Measurements from ENCODE around the gene TM4SF4.

TM4SF4 gene

GRCh38 chr3:149487598-149488197 lies 13.2 kb downstream of the TM4SF4 start:
- peak; percentile 61 for DNase-seq

GRCh38 chr3:149489060-149489690 lies 14.7 kb downstream of the TM4SF4 start:
- DNase-seq, result no peak

- no peak for DNase-seq
These were observed 15.9 kb downstream of the TM4SF4 start for GRCh38 chr3:149490260-149490971.

- DNase-seq, result no peak
These were observed 19.0 kb downstream of the TM4SF4 start for GRCh38 chr3:149493315-149494021.

GRCh38 chr3:149494022-149494758 lies 19.7 kb downstream of the TM4SF4 start:
- DNase-seq, result no peak

- no peak for DNase-seq
These were observed 20.5 kb downstream of the TM4SF4 start for GRCh38 chr3:149494759-149495580.

GRCh38 chr3:149495581-149496125 lies 21.2 kb downstream of the TM4SF4 start:
- DNase-seq, result no peak

GRCh38 chr3:149496891-149497290 lies 22.4 kb downstream of the TM4SF4 start:
- DNase-seq, result no peak

- DNase-seq, result no peak
These were observed 23.6 kb downstream of the TM4SF4 start for GRCh38 chr3:149497966-149498670.

GRCh38 chr3:149501524-149501923 lies 27.0 kb downstream of the TM4SF4 start:
- DNase-seq, result no peak

- DNase-seq, result no peak
These were observed 27.9 kb downstream of the TM4SF4 start for GRCh38 chr3:149502438-149502837.

- DNase-seq, result no peak
These were observed 32.0 kb downstream of the TM4SF4 start for GRCh38 chr3:149506540-149506939.

- no peak for DNase-seq
These were observed 32.5 kb downstream of the TM4SF4 start for GRCh38 chr3:149506965-149507364.

GRCh38 chr3:149507491-149508324 lies 33.2 kb downstream of the TM4SF4 start:
- DNase-seq, result no peak

- DNase-seq, result no peak
These were observed 35.0 kb downstream of the TM4SF4 start for GRCh38 chr3:149509526-149509925.

- DNase-seq, result no peak
These were observed 36.0 kb downstream of the TM4SF4 start for GRCh38 chr3:149510480-149510879.

- no peak for DNase-seq
These were observed 36.6 kb downstream of the TM4SF4 start for GRCh38 chr3:149511040-149511626.

GRCh38 chr3:149512073-149512782 lies 37.7 kb downstream of the TM4SF4 start:
- no peak for DNase-seq

- no peak for DNase-seq
These were observed 40.0 kb downstream of the TM4SF4 start for GRCh38 chr3:149514471-149514870.

Measured in activated CD8-positive, alpha-beta memory T cell treated with anti-CD3 and anti-CD28 coated beads for 24 hours (primary cell).